Activated CD4-positive, alpha-beta T cell treated with anti-CD3 and anti-CD28 coated beads, Interleukin-10, Interleukin-2, amounts not matched to agents 100 ng/mL and 50 ng/mL, durations not matched to agents 16 hours and 8 hours (primary cell): Measurements from ENCODE around the gene NNT.
"Not testable (repeated sequence)": the region's sequence is repeated elsewhere in the genome, so short reads cannot be mapped to it uniquely, and the experiment has no call there.

Experiments
- DNase-seq: peaks from one replicate; pipeline ENCODE4 v3.0.0-alpha.2; 2020

Gene NNT

DNA sequence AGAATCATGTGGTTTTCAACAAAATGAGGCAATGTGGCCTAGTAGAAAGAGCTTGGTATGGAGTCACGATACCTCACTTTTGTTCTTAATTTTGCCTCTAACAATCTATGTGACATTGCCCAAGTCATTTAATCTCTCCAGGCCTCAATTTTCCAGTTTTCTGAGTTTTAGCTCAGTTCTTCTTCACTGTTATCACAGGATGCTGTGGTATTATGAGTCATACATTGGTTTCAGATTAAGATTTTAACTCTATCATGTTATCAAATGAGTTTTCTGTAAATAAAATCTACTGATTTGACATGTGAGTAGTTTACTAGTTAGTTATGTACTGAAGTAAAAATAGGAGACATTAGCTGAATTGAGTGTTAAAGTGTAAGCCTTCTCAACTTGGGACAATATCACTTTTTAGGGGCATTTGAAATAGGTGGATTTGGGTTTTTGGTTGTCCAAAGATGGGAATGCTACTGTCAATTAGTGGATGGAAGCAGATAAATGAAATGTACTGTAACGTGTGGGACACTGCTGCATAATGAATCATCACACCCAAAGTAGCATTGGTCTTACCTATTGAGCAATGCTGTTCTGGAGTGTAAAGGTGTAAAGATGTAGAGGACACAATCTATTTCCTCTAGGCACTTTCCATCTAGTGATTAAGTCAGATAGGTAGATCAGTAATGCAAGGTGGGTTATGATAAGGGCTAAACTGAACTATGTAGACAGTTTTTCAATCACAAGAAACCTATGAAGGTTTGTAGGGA, 73.3 kb downstream of the NNT start:
- peak; percentile 25 for DNase-seq

DNA sequence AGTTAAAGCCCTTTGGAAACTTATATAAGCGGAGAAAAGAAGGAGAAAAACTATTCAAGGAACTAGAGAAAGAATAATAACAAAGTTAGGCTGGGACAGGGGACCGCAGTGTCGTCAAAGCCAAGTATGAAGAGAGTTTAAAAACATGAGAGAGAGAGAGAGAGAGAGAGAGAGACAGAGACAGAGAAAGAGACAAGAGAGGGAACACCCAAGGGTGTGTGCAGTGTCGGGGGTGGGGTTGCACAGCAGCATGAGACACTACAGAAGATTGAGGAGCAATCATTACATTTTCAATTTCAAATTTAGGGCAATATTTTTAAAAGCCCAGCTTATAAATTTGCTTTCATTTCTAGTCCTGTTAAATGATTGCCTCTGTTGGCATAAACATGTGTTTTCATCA, 74.3 kb downstream of the NNT start:
- no peak for DNase-seq

GRCh38 chr5:43679214-43679613, 76.2 kb downstream of the NNT start:
- DNase-seq, result no peak

DNA sequence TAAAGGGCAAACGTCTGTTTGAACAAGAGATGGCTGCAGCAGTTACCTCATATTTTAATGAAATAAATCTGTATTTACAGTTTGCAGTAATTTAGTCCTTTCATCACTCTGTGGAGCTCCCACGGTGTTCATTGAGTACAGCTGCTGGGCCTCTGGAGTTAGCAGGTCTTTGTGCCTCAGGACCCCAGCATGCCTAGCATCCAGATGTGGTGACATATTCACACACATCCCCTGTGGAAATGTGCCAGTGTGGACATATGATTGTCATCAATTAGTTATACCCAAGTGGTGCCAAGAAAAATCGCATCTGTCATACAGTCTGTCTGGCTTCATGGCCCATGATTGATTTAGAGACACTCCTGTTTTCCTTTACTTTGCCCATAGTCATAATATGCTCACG, 77.3 kb downstream of the NNT start:
- DNase-seq, result no peak

DNA sequence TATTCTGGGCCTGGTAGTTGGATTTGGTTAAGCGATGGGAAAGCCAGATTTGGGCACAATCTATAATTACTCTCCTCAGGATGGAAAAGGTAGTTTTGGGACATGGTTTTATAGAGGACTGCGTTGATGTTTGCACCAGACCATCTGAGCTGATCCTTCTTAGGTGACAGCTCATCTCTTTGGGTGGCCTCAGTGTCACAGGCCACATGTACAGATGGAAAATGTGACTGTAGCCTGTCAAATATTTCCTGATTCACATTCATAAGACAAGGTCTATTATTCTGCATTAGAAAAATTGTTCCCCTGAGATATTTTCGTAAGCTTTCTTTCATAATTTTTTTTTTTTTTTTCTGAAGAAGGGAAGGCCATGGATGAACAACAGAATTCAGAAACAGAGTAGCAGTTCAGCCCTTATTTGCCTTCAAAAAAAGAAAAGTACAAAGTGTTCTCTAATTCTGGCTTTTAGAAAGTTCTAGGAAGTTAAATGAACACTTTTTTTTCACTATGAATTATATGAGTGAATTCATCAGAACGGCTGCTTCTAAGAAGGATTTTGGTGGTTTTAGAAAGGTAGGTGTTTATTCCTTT, 81.0 kb downstream of the NNT start:
- DNase-seq, result no peak

DNA sequence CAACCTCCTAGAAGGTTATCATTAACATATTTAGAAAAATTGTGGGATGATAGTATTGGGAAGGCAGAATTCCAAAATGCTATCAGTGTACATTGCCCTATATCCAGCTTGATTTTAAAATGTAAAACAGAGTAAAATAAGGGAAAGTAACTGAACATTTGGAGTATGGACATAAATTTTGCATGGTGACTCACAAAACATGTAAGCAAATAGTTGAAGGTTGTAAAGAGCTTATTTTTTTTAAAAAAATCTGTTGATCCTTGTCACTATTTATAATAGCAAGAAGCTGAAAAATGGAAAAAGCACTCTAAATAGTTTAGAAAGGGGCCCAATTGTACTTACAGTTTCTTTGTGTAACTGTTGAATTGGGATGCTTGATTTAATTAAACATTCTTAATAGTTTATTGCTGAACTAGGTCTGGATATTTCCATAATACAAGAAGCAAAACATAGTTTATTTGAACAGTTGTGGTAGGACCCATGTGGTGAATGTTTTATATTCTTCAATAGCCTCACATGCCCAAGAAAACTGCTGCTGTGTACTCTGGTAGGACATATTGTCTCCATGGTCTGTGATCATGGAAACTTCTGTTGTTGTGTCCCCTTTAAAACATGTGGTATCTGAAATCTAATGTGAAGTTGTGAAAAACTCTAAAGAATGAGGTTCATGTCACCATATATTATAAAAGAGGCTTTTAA, 82.4 kb downstream of the NNT start:
- no peak for DNase-seq

DNA sequence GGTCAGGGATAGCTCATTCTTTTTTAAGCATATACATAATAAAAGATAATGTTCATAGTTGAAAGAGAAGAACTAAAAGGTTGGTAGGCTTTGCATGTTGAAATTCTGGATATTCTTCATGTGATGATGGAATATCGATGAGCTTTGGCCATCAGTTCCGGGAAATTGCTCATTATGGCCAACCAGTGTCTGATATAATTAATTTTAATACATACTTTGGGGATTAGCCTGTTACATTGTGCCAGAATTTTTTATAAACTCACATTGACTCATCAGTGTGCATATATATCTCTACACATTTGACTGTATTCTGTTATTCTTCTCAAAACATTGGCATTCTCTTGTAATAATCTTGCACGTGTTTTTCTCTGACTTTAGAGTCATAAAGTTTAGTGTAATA, 84.3 kb downstream of the NNT start:
- no peak for DNase-seq

GRCh38 chr5:43691275-43691674, 88.3 kb downstream of the NNT start:
- DNase-seq, result no peak

GRCh38 chr5:43691893-43692292, 88.9 kb downstream of the NNT start:
- DNase-seq, result no peak

GRCh38 chr5:43693411-43693810, 90.4 kb downstream of the NNT start:
- DNase-seq, result no peak

DNA sequence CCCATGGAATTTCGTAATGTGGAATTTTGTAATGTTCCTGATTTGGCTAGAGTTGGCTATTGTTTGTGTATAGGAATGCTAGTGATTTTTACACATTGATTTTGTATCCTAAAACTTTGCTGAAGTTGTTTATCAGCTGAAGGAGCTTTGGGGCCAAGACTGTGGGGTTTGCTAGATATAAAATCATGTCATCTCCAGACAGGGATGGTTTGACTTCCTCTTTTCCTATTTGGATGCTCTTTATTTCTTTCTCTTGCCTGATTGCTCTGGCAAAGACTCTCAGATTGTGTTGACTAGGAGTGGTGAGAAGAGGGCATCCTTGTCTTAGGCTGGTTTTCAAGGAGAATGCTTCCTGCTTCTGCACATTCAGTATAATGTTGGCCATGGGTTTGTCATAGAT, 91.0 kb downstream of the NNT start:
- no peak for DNase-seq

DNA sequence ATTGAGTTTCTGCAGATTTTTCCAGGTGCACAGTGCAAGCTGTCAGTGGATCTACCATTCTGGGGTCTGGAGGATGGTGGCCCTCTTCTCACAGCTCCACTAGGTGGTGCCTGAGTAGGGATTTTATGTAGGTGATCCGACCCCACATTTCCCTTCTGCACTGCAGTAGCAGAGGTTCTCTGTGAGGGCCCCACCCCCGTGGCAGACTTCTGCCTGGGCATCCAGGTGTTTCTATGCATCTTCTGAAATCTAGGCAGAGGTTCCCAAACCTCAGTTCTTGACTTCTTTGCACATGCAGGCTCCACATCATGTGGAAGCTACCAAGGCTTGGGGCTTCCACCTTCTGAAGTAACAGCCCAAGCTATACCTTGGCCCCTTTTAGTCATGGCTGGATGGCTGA, 93.5 kb downstream of the NNT start:
- DNase-seq, result not testable (repeated sequence)

GRCh38 chr5:43699910-43700309, 96.9 kb downstream of the NNT start:
- DNase-seq, result no peak

DNA sequence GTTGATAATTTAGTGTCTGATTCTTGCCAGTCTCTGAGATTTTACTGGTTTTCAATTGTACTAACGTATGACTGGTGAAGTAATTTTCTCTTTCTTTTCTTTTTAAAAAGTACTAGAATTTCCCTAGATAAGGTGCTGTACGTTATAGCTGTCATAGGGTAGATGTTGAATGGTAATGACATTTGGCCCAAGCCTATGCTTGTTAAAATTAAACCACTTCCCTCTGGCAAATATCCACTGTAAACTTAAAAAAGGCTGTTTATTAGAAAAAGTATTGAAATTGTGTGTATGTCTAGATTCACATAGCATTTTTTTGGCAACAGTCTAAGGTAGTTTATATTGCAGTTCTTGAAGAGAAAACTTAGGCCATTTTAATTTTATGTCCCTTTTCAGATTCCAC, 97.6 kb downstream of the NNT start:
- DNase-seq, result no peak

GRCh38 chr5:43701227-43701626, 98.2 kb downstream of the NNT start:
- no peak for DNase-seq

DNA sequence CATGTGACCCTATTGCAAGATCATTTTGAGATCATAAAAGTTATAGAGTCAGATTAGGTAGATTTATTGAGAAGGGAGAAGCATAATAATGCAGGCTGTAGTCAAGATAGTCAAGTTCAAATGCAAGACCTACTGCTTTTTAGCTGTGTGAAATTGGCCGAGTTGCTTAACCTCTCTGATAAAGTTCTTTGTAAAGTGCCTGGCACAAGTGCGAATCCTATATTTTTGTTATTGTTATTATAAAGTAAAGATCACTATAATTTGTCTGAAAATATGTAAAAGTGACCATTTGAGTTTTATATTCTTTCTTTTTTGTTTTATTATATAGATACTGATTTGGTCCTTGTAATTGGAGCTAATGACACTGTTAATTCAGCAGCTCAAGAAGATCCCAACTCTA, 99.3 kb downstream of the NNT start:
- DNase-seq, result no peak

DNA sequence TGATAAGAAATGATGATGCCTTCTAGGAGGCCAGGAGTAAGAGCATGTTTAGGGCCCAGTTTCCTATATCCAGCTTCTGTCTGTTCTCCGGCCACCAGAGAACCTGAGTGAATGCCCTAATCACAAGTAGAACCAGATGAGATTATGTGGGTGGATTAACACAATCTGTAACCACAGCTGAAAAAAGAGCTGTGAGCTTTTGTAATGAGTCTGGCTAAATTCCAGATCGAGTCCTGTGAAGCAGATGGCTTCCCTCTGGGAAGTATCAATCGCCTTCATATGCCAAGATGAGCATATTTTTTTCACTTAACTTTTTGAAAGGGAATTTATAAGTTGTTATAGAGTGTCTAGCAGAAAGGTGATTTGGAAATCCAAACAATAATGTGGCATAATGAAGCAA, 99.8 kb downstream of the NNT start:
- no peak for DNase-seq

GRCh38 chr5:43704243-43704642, 101.3 kb downstream of the NNT start:
- no peak for DNase-seq

DNA sequence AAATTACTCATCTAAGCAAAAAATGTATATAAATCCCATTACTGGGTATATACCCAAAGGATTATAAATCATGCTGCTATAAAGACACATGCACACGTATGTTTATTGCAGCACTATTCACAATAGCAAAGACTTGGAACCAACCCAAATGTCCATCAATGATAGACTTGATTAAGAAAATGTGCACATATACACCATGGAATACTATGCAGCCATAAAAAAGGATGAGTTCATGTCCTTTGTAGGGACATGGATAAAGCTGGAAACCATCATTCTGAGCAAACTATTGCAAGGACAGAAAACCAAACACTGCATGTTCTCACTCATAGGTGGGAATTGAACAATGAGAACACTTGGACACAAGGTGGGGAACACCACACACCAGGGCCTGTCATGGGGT, 103.6 kb downstream of the NNT start:
- DNase-seq, result not testable (repeated sequence)

DNA sequence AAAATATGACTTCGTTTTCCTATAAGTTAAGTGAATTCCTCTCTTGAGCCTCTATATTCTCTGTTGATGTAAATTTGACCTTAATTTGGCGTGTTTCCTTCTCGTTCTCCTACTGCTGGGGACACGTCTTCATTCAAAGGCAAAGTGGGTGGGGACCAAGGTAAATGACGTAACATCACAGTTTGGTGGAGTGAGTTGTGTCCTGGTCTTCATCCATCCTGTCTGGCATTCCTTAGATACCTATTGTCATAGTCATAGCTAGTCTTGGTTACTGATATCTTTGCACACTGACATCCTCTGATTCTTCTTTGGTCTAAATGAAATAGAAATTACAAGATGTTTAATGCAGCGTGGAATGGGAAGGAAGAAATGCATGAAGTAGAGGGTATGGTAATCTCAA, 108.5 kb downstream of the NNT start:
- no peak for DNase-seq

GRCh38 chr5:43712081-43712480, 109.1 kb downstream of the NNT start:
- no peak for DNase-seq

DNA sequence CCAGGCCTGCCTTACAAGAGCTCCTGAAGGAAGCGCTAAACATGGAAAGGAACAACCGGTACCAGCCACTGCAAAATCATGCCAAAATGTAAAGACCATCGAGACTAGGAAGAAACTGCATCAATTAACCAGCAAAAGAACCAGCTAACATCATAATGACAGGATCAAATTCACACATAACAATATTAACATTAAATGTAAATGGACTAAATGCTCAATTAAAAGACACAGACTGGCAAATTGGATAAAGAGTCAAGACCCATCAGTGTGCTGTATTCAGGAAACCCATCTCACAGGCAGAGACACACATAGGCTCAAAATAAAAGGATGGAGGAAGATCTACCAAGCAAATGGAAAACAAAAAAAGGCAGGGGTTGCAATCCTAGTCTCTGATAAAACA, 116.8 kb downstream of the NNT start:
- not testable (repeated sequence) for DNase-seq

DNA sequence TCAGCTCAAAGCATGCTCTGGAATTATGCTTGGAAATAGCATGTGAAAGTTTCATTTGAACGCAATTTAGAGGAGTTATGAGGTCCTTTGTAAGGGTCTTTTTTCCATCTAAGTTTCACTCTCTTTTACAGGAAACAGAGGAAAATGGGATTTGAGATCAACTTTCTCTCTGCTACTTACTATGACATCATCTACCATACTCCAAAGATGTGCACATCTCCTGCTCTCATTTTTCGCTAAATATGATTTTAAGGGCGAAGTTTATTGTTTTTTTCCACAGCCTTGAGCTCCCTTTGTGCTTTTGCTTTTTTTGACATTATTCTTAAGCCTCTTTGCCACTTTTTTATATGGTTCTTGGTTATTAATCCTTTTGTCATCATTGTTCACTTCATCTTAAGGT, 125.6 kb downstream of the NNT start:
- no peak for DNase-seq

DNA sequence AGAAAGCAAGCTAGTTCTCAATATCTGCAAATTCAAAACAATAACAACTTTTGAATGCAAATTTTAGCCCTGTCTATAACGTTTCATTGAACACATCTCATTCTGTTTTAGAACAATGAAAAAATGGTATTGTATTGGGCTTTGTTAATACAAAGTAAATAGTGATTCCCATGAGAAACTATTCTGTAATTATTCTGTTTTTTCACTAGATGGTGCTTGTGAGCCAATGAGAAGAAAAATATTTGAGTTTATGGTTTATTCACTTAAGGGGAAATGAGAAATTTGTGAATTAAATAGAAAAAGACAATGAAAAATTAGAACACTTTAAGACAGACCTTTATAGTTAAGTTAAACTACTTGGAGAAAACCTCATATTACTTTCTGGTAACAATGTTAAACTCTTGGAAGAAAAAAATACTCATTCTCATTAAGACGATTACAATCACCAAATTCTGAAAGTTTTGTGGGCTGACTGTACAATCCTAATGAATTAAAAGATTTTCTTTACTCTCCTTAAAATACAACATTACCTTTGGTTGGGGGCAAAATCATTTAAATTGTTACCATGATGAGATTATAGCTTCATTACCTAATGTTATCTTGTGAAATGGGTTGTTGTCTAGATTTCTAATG, 127.0 kb downstream of the NNT start:
- DNase-seq, result peak; percentile 13
